Measurements from ENCODE around the gene UTRN.

DNA sequence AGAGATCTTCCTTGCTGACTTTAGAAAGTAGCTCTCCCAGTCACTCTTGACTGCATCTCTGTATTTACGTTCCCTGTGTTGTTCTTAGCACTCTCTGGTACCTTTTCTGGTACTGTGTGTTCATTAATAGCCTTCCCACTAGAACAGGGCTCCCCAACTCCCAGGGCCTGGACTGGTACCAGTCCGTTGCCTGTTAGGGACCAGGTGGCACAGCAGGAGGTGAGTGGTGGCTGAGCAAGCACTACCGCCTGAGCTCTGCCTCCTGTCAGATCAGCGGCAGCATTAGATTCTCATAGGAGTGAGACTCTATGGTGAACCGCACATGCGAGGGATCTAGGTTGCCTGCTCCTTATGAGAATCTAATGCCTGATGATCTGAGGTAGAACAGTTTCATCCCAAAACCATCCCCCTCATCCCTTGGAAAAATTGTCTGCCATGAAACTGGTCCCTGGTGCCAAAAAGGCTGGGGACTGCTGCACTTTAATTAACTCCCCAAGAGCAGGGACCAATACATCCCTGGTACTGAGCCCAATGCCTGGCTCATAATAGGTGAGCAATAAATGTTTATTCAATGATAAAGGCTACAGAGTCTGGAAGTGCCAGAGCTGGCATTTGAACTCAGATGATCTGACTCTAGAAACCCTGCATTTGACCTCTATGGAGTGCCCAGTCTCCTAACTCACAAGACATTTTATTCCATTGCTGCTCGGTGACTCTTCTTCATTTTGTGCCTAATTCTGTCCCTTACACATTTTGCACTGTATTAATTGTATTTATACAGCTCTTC, 11.0 kb downstream of the UTRN start:
- TF ChIP-seq, protein P1, sequence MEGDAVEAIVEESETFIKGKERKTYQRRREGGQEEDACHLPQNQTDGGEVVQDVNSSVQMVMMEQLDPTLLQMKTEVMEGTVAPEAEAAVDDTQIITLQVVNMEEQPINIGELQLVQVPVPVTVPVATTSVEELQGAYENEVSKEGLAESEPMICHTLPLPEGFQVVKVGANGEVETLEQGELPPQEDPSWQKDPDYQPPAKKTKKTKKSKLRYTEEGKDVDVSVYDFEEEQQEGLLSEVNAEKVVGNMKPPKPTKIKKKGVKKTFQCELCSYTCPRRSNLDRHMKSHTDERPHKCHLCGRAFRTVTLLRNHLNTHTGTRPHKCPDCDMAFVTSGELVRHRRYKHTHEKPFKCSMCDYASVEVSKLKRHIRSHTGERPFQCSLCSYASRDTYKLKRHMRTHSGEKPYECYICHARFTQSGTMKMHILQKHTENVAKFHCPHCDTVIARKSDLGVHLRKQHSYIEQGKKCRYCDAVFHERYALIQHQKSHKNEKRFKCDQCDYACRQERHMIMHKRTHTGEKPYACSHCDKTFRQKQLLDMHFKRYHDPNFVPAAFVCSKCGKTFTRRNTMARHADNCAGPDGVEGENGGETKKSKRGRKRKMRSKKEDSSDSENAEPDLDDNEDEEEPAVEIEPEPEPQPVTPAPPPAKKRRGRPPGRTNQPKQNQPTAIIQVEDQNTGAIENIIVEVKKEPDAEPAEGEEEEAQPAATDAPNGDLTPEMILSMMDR (conservative IDR thresholded peaks at IDR 0.05; ENCODE audit: low read length): no peak
- TF ChIP-seq EZH2phosphoT487 (IDR thresholded peaks at IDR 0.05; ENCODE audit: borderline replicate concordance, low read depth, low read length): no peak

Data from OCI-LY7 (cell line).